Measurements from ENCODE around the gene UST.
"Not testable (repeated sequence)": the region's sequence is repeated elsewhere in the genome, so short reads cannot be mapped to it uniquely, and the experiment has no call there.

UST gene

GRCh38 chr6:148776321-148777308 is 29.8 kb downstream of the UST start:
- H3K27ac ChIP-seq, result no peak overlapping the region
- TF ChIP-seq CTCF (conservative IDR thresholded peaks at IDR 0.05) (no peak), ZFX (IDR thresholded peaks at IDR 0.05) (no peak)

- no peak overlapping the region for H3K27ac ChIP-seq
- no peak for TF ChIP-seq ZFX (IDR thresholded peaks at IDR 0.05)
Measured at GRCh38 chr6:148779142-148779562, 32.3 kb downstream of the UST start.

GRCh38 chr6:148780423-148780822 is 33.6 kb downstream of the UST start:
- not testable (repeated sequence) for H3K27ac ChIP-seq

GRCh38 chr6:148780918-148781436 is 34.1 kb downstream of the UST start:
- TF ChIP-seq ZFX (IDR thresholded peaks at IDR 0.05), result no peak
- no peak overlapping the region for H3K27ac ChIP-seq

GRCh38 chr6:148789948-148790347 is 43.1 kb downstream of the UST start:
- H3K27ac ChIP-seq, result no peak overlapping the region
- no peak for TF ChIP-seq CTCF (conservative IDR thresholded peaks at IDR 0.05)
- TF ChIP-seq ZFX (IDR thresholded peaks at IDR 0.05), result no peak

GRCh38 chr6:148790404-148790803 is 43.6 kb downstream of the UST start:
- TF ChIP-seq CTCF (conservative IDR thresholded peaks at IDR 0.05) (no peak), ZFX (IDR thresholded peaks at IDR 0.05) (no peak)
- H3K27ac ChIP-seq, result no peak overlapping the region

GRCh38 chr6:148790817-148791216 is 44.0 kb downstream of the UST start:
- TF ChIP-seq ZFX (IDR thresholded peaks at IDR 0.05) (no peak), CTCF (conservative IDR thresholded peaks at IDR 0.05) (no peak)
- H3K27ac ChIP-seq, result no peak overlapping the region

GRCh38 chr6:148791372-148791771 is 44.5 kb downstream of the UST start:
- no peak for TF ChIP-seq CTCF (conservative IDR thresholded peaks at IDR 0.05)
- TF ChIP-seq ZFX (IDR thresholded peaks at IDR 0.05), result no peak
- no peak overlapping the region for H3K27ac ChIP-seq

- TF ChIP-seq ZFX (IDR thresholded peaks at IDR 0.05) (no peak), CTCF (conservative IDR thresholded peaks at IDR 0.05) (no peak)
Measured at GRCh38 chr6:148793721-148794120, 46.9 kb downstream of the UST start.

More at GRCh38 chr6:148793721-148794120, 46.9 kb downstream of the UST start:
- no peak overlapping the region for H3K27ac ChIP-seq

All from C4-2B (cell line).